NCI-H2107 treated with DMSO at 0.1 percent for 48 hours (cell line): ENCODE data around the gene CD4.
"Not testable (repeated sequence)": the region's sequence is repeated elsewhere in the genome, so short reads cannot be mapped to it uniquely, and the experiment has no call there.

Experiments
- DNase-seq: peaks from one replicate; lab custom pipeline; 2025; ENCODE audit not compliant: unreplicated experiment; lab: John Stamatoyannopoulos, UW

Gene CD4

DNA sequence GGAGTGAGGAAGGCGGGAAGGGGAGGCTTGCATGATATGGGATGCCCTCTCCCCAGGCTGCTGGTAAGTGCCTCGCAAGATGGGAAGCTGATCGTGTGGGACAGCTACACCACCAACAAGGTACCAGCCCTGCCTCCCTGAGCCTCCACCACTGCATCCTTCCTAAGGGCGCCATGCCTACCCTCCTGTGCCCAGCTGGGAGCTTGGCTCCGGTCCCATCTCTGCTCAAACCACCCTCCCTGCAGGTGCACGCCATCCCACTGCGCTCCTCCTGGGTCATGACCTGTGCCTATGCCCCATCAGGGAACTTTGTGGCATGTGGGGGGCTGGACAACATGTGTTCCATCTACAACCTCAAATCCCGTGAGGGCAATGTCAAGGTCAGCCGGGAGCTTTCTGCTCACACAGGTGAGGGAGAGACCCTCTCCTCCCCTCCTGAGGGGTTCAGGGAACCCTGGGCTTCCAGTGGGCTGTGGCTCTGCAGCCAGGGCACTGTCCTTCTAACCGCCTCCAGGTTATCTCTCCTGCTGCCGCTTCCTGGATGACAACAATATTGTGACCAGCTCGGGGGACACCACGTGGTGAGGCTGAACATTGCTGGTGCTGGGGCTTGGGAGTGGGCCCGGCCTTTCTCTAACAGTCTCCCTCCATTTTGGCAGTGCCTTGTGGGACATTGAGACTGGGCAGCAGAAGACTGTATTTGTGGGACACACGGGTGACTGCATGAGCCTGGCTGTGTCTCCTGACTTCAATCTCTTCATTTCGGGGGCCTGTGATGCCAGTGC is 54.0 kb downstream of the CD4 start:
- DNase-seq: no peak

GRCh38 chr12:6845395-6845794 is 56.1 kb downstream of the CD4 start:
- DNase-seq: no peak

DNA sequence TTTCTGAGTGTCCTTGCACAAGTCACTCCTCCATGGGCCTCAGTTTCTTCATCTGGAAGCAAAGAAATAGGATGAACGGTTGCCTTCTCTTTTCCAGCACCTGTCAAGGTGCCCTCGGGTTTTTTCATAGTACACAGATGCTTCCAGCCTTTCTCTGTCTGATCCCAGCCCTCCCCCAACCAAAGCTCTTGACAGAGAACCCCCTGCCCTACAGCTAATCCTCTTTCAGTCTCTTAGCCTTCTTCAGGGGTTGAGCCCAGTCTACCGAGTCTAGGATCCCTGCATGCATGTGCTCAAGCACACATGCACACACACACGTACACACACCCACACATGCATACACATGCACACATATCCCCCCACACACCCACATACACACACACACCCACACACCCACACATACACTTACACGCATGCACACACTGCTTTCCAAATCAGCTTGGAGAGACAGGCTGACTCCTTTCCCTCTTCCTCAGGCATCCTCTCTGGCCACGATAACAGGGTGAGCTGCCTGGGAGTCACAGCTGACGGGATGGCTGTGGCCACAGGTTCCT is 57.1 kb downstream of the CD4 start:
- DNase-seq: no peak

DNA sequence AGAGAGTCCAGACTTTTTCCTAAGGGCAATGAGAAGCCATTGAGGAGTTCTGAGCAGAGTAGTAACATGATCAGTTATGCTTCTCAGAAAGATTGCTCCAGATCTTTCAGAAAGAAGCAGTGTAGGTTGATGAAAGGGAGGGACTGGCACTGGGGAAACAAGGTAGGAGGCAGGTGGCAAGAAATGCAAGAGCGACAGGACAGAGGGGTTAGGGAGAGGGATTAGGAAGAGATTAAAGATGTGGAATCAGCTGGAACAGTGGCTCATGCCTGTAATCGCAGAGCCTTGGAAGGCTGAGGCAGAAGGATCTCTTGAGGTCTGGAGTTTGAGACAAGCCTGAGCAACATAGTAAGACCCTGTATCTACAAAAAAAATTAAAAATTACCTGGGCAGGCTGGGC is 58.3 kb downstream of the CD4 start:
- no peak for DNase-seq

GRCh38 chr12:6849427-6849826 is 60.1 kb downstream of the CD4 start:
- DNase-seq: no peak

DNA sequence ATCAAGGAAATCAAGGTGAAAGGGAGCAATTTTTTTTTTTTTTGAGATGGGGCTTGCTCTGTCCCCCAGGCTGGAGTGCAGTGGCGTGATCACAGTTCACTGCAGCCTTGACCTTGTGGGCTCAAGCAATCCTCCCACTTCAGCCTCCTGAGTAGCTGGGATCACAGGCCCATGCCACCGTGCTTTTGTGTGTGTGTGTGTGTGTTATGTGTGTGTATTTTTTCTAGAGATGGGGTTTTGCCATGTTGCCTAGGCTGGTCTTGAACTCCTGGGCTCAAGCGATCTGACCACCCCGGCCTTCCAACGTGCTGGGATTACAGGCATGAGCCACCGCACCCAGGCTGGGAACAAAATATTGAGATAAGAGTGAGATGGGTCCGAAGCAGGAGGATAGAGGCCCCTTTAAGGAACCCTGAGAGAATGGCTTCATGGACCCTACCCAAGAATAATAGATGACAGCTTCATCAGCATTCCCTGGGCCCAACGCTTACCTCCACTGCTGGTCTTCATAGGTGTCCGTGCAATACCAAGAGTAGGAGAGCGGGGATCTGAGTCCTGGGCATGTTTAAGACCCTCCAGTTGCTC is 60.7 kb downstream of the CD4 start:
- no peak for DNase-seq

- no peak for DNase-seq
Measured at GRCh38 chr12:6850796-6851152, 61.4 kb downstream of the CD4 start.

DNA sequence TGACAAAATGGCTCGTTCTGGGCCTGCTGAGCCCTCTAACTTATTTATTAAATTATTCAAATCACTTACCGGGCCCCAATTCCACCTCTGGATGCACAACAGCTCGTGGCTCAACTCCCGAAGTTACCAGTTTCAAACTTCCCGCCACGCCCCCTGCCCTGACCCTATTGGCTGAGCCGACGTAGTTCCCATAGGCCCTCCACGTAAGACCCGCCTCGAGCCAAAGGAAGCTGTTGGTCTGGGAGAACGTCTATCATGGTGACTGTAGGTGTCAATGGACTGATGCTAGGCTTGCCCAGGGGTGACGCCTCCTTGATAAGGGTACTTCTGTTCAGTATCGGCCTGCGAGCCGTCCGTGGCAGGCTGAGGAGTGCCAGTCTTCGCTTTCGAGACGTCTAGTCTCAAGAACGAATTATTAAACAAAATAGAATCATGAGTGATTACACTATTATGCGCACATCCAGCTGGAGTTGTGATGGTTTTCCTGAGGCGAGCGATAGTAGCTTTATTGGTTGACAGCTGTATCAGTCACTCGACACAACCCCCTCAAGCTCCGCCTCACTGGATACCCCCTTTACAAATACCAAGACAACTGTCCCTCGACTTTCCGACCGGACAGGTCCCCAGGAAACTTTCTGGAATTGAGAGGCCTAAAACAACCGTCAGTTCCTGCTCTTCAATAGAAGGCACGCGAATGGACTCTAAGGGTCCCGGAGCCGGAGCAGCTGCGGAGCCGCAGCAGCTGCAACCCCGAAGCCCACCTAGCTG is 62.0 kb downstream of the CD4 start, which contains the start of gene CDCA3:
Gene CDCA3 (minus strand): TSS at position 134 of the 768 bp plus-strand sequence. CDS start 334 bp downstream, outside the sequence.
- peak; percentile 99 for DNase-seq

GRCh38 chr12:6851921-6852650 is 62.8 kb downstream of the CD4 start, which contains the start of gene USP5:
Gene USP5, plus strand, starts transcription at chr12:6852150. Its CDS starts 30 bp downstream, at chr12:6852180.
- peak; percentile 99 for DNase-seq

DNA sequence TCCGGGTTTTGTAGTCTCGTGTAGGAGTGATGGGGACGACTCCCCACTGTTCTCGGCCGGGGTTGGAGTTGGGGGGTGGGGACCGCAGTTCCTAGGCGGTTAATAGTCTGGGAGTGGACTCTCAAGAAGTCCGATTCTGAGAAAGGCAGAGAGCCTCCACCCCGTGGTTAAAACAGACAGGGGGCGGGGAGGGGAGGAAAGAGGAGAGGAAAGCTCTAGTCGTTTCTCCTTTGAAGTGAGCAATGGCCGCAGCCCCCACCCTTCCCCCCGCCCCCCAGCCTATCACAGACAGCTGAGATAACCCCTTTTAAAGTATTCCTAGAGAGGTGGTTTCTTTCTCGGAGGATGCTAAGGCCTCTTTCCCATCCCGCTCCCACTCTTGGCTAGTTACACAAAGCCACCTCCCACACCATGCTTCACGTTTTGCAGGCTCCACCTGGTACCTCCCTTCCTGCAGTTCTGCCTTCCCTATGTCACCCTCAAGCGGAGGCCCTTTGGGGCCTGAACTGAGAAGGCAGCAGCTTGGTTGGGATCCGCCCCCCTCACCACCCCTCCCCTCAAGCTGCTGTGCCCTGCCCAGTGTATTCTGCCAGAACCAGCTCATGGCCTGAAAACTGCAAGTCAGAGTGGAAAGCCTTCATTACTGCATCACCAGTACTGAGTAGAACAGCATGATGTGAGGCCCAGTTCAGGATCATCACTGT is 63.5 kb downstream of the CD4 start:
- DNase-seq: no peak

GRCh38 chr12:6853626-6854025 is 64.3 kb downstream of the CD4 start:
- DNase-seq: no peak

DNA sequence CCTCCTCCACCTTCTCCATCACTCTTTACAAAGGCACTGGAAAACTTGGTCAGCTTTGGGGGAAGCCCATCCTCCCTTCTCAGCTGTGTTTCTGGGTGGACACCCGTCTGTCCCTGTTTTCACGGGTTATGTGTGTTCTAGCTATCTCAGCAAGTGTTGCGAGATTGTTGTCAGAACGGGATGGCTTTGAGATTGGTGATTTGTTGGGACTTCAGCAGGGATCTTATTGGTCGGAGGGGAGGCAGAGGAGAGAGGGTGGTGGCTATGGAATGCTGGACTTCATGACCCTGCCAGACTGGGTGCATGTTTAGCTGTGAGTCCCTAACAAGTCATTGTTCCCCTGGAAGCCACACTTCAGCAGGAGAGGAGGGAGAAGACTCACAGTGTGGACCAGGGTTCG is 64.7 kb downstream of the CD4 start:
- no peak for DNase-seq

- no peak for DNase-seq
Measured at GRCh38 chr12:6855322-6855721, 66.0 kb downstream of the CD4 start.

DNA sequence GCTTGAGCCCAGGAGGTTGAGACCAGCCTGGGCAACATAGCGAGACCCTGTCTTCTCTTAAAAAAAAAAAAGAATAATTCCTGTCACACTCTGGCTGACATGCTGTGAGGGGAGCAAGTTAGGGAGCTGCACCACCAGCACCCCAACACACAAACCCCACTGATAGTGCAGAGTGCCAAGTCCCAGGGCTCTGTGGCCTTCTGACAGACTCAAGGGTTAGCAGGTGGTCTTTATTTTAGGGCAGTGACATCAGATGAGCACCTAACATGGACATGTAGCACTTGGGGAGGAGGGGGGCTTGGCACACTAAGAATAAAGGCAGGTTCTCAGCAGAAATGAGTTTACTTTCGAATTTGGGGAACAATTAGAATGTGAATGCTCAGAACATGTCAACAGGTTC is 69.5 kb downstream of the CD4 start:
- DNase-seq: no peak

GRCh38 chr12:6860116-6860515 is 70.8 kb downstream of the CD4 start:
- DNase-seq: no peak

GRCh38 chr12:6860942-6861341 is 71.6 kb downstream of the CD4 start:
- DNase-seq: no peak

DNA sequence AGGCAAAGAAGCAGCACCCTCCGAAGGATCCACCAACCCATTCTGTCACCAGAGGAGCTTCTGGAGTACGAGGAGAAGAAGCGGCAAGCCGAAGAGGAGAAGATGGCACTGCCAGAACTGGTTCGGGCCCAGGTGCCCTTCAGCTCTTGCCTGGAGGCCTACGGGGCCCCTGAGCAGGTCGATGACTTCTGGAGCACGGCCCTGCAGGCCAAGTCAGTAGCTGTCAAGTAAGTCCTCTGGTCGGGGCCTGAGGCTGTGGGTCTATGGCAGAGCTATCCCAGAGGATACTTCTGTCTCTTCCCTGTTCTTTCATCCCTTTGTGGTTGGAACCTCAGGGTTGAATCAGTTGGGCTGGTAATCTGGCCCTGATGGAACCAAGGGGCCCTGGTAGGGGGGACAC is 72.1 kb downstream of the CD4 start:
- DNase-seq: no peak

- no peak for DNase-seq
Measured at GRCh38 chr12:6863033-6863432, 73.7 kb downstream of the CD4 start.

- no peak for DNase-seq
Measured at GRCh38 chr12:6863586-6864321, 74.4 kb downstream of the CD4 start.

GRCh38 chr12:6865307-6865706 is 76.0 kb downstream of the CD4 start:
- DNase-seq: not testable (repeated sequence)
